GM18867 (cell line): ENCODE data around the gene DYNLRB2.

Experiments
- ATAC-seq: cut with Tn5 transposase; IDR thresholded peaks from one replicate; pipeline ENCODE4 v1.9.1; 2021; ENCODE audit warnings: mild to moderate bottlenecking, moderate library complexity; ENCODE audit not compliant: unreplicated experiment

Gene DYNLRB2

GRCh38 chr16:80540516-80541305, at the start of gene DYNLRB2:
Gene DYNLRB2 (plus strand): TSS chr16:80540993. CDS start chr16:80541077, 84 bp downstream.
- peak; percentile 97 for ATAC-seq

- ATAC-seq, result no peak
Measured at GRCh38 chr16:80500116-80500859, 40.5 kb upstream of the DYNLRB2 start.

- no peak for ATAC-seq
Measured at GRCh38 chr16:80500961-80501525, 39.8 kb upstream of the DYNLRB2 start.

GRCh38 chr16:80503107-80503506, 37.7 kb upstream of the DYNLRB2 start:
- no peak for ATAC-seq

DNA sequence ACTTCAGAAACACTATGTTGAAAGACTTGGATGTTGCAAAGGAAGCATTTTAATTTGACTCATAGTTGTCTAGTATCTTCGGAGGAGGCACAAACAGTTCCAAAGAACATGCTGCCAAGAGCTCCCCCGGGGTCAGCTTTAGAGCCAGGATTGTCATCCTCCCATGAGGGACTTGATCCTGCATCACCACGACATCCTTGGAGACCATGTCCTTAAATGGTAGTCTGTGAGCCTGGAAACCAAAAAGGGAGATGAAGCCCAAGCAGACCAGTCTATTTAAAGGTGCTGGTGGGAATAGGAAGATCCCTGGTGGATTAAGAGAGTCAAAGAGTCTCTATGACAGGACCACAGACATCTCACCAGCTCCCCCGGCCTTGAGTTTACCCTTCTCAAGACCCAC, 33.3 kb upstream of the DYNLRB2 start:
- no peak for ATAC-seq

- no peak for ATAC-seq
Measured at GRCh38 chr16:80509872-80510271, 30.9 kb upstream of the DYNLRB2 start.

DNA sequence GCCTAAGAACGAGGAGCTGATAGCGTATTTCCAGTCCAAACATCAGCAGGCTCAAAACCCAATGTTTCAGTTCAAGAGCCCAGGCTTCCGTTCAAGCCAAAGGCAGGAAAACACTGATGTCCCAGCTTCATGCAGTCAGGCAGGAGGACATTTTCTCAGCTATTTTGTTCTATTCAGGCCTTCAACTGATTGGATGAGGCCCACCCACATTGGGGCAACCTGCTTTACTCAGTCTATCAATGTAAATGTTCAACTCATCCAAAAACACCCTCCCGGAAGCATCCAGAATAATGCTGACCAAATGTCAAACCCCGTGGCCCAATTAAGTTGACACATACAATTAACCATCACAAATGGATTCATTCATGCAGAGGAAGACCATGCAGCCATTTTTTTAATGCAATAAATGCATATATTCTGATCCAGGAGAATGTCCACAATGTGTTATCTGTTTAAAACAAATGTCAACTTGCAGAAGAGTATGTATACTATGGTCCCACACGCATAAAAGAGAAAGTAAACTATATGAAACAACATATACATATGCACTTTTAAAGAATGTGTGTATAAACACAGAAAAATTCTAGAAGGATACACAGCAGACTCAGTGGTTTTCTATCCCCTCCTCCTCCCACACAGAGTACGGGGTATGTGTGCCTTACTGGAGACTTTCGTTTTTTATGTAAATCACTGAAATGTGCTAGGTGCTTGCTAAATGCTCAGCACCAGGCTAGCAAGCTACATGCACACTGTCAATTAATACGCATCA, 28.8 kb upstream of the DYNLRB2 start:
- ATAC-seq, result no peak

DNA sequence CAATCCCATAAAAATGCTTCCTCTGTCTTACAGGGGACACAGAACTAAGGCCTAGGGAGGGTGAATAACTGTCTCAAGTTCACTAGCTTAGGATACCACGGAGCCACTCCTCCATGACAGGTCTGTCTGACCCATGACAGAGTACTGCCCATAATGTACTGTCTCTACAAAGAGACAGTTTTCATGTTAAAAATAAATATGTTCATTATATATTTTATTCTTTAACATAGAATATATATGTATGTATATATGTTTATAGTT, 28.3 kb upstream of the DYNLRB2 start:
- no peak for ATAC-seq

DNA sequence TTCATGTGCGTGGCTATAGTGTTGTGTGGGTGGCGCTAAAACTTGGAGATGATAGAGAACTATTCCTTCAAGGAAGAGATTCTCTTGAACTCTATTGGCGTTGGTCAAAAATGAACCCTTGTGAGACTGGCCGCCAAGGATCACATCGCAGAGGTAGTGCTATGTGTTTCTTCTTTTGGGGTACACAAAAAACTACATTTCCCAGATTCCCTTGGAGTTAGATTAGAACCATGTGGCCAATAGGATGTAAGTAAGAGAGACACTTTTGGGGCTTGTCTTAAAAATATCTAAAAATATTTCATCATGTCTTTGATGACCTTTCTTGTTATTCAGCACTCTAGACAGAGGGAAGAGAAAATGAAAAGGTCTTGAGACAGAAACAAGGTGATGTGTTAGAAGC, 25.4 kb upstream of the DYNLRB2 start:
- no peak for ATAC-seq

DNA sequence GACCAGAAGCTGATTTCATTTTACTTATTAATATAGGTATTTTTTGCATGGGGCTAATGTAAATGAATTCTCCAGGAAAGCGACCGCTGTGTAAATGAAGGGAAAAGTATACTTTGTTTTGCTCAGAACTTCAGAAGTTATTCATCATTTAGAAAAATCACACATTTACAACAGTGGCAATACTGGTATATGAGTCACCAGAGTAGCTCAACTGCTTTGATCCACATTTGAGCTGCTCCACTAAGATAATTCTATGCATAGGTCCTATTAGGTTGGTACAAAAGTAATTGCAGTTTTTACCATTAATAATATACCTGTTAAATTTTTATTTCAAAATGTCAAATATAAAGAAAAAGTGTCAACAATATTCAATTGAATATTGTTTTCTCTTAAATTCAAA, 22.9 kb upstream of the DYNLRB2 start:
- ATAC-seq, result no peak

GRCh38 chr16:80518436-80518835, 22.4 kb upstream of the DYNLRB2 start:
- ATAC-seq, result peak; percentile 95

- no peak for ATAC-seq
Measured at GRCh38 chr16:80519189-80519588, 21.6 kb upstream of the DYNLRB2 start.

GRCh38 chr16:80525420-80525819, 15.4 kb upstream of the DYNLRB2 start:
- ATAC-seq, result no peak

- ATAC-seq, result peak; percentile 85
Measured at GRCh38 chr16:80526418-80527061, 14.3 kb upstream of the DYNLRB2 start.

DNA sequence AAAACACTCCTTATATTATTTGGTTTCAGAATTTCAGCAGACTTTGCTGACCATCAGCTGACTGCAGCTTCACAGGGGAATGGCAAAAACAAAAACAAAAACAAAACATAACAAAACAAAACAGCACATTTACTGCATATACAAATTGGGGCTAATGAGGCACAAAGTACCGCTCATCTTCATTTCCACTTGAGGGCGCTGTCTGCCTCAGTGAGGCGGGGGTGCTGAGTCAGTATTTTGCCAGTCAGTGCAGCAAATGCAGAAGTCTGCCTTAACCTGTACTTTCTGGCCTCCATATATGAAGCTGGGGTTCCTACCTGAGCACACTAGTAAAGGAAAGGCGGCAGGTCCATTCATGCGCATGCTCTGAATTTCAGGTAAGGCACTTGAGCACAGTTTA, 13.5 kb upstream of the DYNLRB2 start:
- no peak for ATAC-seq

- no peak for ATAC-seq
Measured at GRCh38 chr16:80530479-80530878, 10.3 kb upstream of the DYNLRB2 start.

GRCh38 chr16:80536238-80536637, 4.6 kb upstream of the DYNLRB2 start:
- ATAC-seq, result no peak

- no peak for ATAC-seq
Measured at GRCh38 chr16:80541306-80541694, 507 bp downstream of the DYNLRB2 start.

DNA sequence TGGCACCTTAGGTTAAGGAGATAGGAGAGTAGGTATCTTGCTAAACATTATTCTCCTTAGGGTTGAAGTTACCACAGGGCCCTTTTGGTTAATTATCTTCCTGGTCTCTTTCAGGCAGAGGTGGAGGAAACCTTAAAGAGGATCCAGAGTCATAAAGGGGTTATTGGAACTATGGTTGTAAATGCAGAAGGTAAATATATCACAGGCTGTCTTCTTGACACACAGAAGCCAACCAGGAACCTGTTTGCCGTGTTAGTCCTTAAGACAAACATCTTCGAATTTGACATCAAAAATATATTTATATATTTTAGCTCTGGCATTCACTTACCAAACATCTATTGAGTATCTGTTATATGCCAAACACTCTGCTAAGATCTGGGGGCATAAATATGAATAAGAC, 2.4 kb downstream of the DYNLRB2 start:
- no peak for ATAC-seq

- no peak for ATAC-seq
Measured at GRCh38 chr16:80544326-80544725, 3.5 kb downstream of the DYNLRB2 start.

GRCh38 chr16:80546249-80546648, 5.5 kb downstream of the DYNLRB2 start:
- no peak for ATAC-seq
